ENCODE results near the gene C11orf42.
"Not testable (repeated sequence)": the region's sequence is repeated elsewhere in the genome, so short reads cannot be mapped to it uniquely, and the experiment has no call there.

C11orf42 gene

GRCh38 chr11:6237266-6237665 is 31.9 kb downstream of the C11orf42 start:
- ATAC-seq, result no peak

GRCh38 chr11:6237761-6238302 is 32.5 kb downstream of the C11orf42 start:
- H3K9me3 Mint-ChIP-seq, result no peaks in the 10 kb centered on the region
- no peak for DNase-seq
- H3K4me1 Mint-ChIP-seq, result peaks cover 18% of the 10 kb centered on the region
- ATAC-seq, result no peak
- H3K27me3 Mint-ChIP-seq, result no peaks in the 10 kb centered on the region
- no peak overlapping the region for H3K27ac Mint-ChIP-seq
- H3K4me3 Mint-ChIP-seq, result no peak overlapping the region

More at GRCh38 chr11:6237266-6237665, 31.9 kb downstream of the C11orf42 start:
- Mint-ChIP-seq H3K4me3 (no peak overlapping the region), H3K9me3 (no peaks in the 10 kb centered on the region), H3K27ac (no peak overlapping the region), H3K27me3 (no peaks in the 10 kb centered on the region), H3K4me1 (peaks cover 18% of the 10 kb centered on the region)
- DNase-seq, result no peak

GRCh38 chr11:6238902-6239301 is 33.5 kb downstream of the C11orf42 start, which contains the start of gene CNGA4:
CNGA4 (plus strand) TSS chr11:6239089; CDS start chr11:6239207, 118 bp downstream.
- no peak for DNase-seq
- Mint-ChIP-seq H3K9me3 (no peaks in the 10 kb centered on the region), H3K4me3 (no peak within 1 kb of the TSS), H3K27me3 (peaks cover 8% of the 10 kb centered on the region), H3K27ac (no peak within 1 kb of the TSS), H3K4me1 (peaks cover 11% of the 10 kb centered on the region)
- ATAC-seq, result no peak

- H3K27ac Mint-ChIP-seq, result no peak overlapping the region
- no peak for ATAC-seq
- DNase-seq, result no peak
- no peaks in the 10 kb centered on the region for H3K9me3 Mint-ChIP-seq
- peaks cover 5% of the 10 kb centered on the region for H3K4me1 Mint-ChIP-seq
- no peak overlapping the region for H3K4me3 Mint-ChIP-seq
- peaks cover 8% of the 10 kb centered on the region for H3K27me3 Mint-ChIP-seq
Measured at GRCh38 chr11:6240139-6240538, 34.8 kb downstream of the C11orf42 start.

GRCh38 chr11:6240781-6241180 is 35.4 kb downstream of the C11orf42 start:
- H3K4me3 Mint-ChIP-seq, result no peak overlapping the region
- ATAC-seq (no peak), DNase-seq (no peak)
- no peaks in the 10 kb centered on the region for H3K9me3 Mint-ChIP-seq
- no peak overlapping the region for H3K27ac Mint-ChIP-seq
- peaks cover 8% of the 10 kb centered on the region for H3K27me3 Mint-ChIP-seq
- H3K4me1 Mint-ChIP-seq, result no peaks in the 10 kb centered on the region

GRCh38 chr11:6241316-6241715 is 36.0 kb downstream of the C11orf42 start:
- Mint-ChIP-seq H3K4me3 (no peak overlapping the region), H3K4me1 (no peaks in the 10 kb centered on the region), H3K27ac (no peak overlapping the region), H3K27me3 (peaks cover 8% of the 10 kb centered on the region), H3K9me3 (no peaks in the 10 kb centered on the region)
- ATAC-seq (no peak), DNase-seq (no peak)

- H3K4me1 Mint-ChIP-seq, result no peaks in the 10 kb centered on the region
- H3K27ac Mint-ChIP-seq, result no peak overlapping the region
- H3K9me3 Mint-ChIP-seq, result no peaks in the 10 kb centered on the region
- ATAC-seq, result no peak
- H3K27me3 Mint-ChIP-seq, result peaks cover 8% of the 10 kb centered on the region
- H3K4me3 Mint-ChIP-seq, result no peak overlapping the region
- no peak for DNase-seq
Measured at GRCh38 chr11:6245536-6245935, 40.2 kb downstream of the C11orf42 start.

- DNase-seq (no peak), ATAC-seq (no peak)
- H3K4me3 Mint-ChIP-seq, result no peak overlapping the region
- no peaks in the 10 kb centered on the region for H3K4me1 Mint-ChIP-seq
- no peaks in the 10 kb centered on the region for H3K9me3 Mint-ChIP-seq
- peaks cover 6% of the 10 kb centered on the region for H3K27me3 Mint-ChIP-seq
- H3K27ac Mint-ChIP-seq, result peak overlapping the region in 1 of 2 donors; percentile 38
Measured at GRCh38 chr11:6248248-6248647, 42.9 kb downstream of the C11orf42 start.

- not testable (repeated sequence) for ATAC-seq, H3K27ac Mint-ChIP-seq, H3K9me3 Mint-ChIP-seq, DNase-seq, H3K27me3 Mint-ChIP-seq, H3K4me1 Mint-ChIP-seq, H3K4me3 Mint-ChIP-seq
Measured at GRCh38 chr11:6248897-6249296, 43.5 kb downstream of the C11orf42 start.

- ATAC-seq (no peak), DNase-seq (no peak)
- Mint-ChIP-seq H3K27me3 (no peaks in the 10 kb centered on the region), H3K4me1 (no peaks in the 10 kb centered on the region), H3K27ac (no peak overlapping the region), H3K9me3 (no peaks in the 10 kb centered on the region), H3K4me3 (no peak overlapping the region)
Measured at GRCh38 chr11:6249770-6250555, 44.6 kb downstream of the C11orf42 start.

- Mint-ChIP-seq H3K27ac (no peak overlapping the region), H3K4me3 (no peak overlapping the region), H3K9me3 (no peaks in the 10 kb centered on the region), H3K27me3 (no peaks in the 10 kb centered on the region), H3K4me1 (no peaks in the 10 kb centered on the region)
- peak; percentile 74 for ATAC-seq
- peak; percentile 41 to 55 for DNase-seq
Measured at GRCh38 chr11:6251120-6251733, 45.9 kb downstream of the C11orf42 start.

GRCh38 chr11:6251990-6252473 is 46.7 kb downstream of the C11orf42 start:
- Mint-ChIP-seq H3K4me3 (no peak overlapping the region), H3K27me3 (no peaks in the 10 kb centered on the region), H3K4me1 (no peaks in the 10 kb centered on the region), H3K9me3 (no peaks in the 10 kb centered on the region), H3K27ac (peak overlapping the region in 1 of 2 donors; percentile 7)
- ATAC-seq, result no peak
- DNase-seq, result no peak

GRCh38 chr11:6253197-6253596 is 47.8 kb downstream of the C11orf42 start:
- H3K27me3 Mint-ChIP-seq, result no peaks in the 10 kb centered on the region
- H3K4me3 Mint-ChIP-seq, result no peak overlapping the region
- DNase-seq (no peak), ATAC-seq (peak; percentile 66)
- H3K4me1 Mint-ChIP-seq, result no peaks in the 10 kb centered on the region
- no peak overlapping the region for H3K27ac Mint-ChIP-seq
- no peaks in the 10 kb centered on the region for H3K9me3 Mint-ChIP-seq

- Mint-ChIP-seq H3K4me3 (no peak overlapping the region), H3K27ac (no peak overlapping the region), H3K9me3 (no peaks in the 10 kb centered on the region), H3K4me1 (peaks cover 7% of the 10 kb centered on the region), H3K27me3 (no peaks in the 10 kb centered on the region)
- DNase-seq (no peak), ATAC-seq (no peak)
Measured at GRCh38 chr11:6258141-6258540, 52.8 kb downstream of the C11orf42 start.

GRCh38 chr11:6258571-6259081 is 53.3 kb downstream of the C11orf42 start:
- no peaks in the 10 kb centered on the region for H3K9me3 Mint-ChIP-seq
- DNase-seq (no peak), ATAC-seq (peak; percentile 7)
- H3K27ac Mint-ChIP-seq, result no peak overlapping the region
- H3K27me3 Mint-ChIP-seq, result no peaks in the 10 kb centered on the region
- no peak overlapping the region for H3K4me3 Mint-ChIP-seq
- peaks cover 7% of the 10 kb centered on the region for H3K4me1 Mint-ChIP-seq

- ATAC-seq, result no peak
Measured at GRCh38 chr11:6260207-6260726, 54.9 kb downstream of the C11orf42 start.

More at GRCh38 chr11:6260207-6260726, 54.9 kb downstream of the C11orf42 start:
- no peak overlapping the region for H3K4me3 Mint-ChIP-seq
- no peak for DNase-seq
- H3K27me3 Mint-ChIP-seq, result peaks cover 13% of the 10 kb centered on the region
- no peak overlapping the region for H3K27ac Mint-ChIP-seq
- peaks cover 7% of the 10 kb centered on the region for H3K4me1 Mint-ChIP-seq
- H3K9me3 Mint-ChIP-seq, result no peaks in the 10 kb centered on the region
